GM18867 (cell line): ENCODE measurements around the gene HORMAD2.

Experiments
- ATAC-seq: cut with Tn5 transposase; IDR thresholded peaks from one replicate; pipeline ENCODE4 v1.9.1; 2021; ENCODE audit warnings: mild to moderate bottlenecking, moderate library complexity; ENCODE audit not compliant: unreplicated experiment

HORMAD2 gene

GRCh38 chr22:30079952-30080533 lies at the start of gene HORMAD2:
TSS of gene HORMAD2 (plus strand) at chr22:30080464. CDS start at chr22:30093953, 13,489 bp downstream.
- no peak for ATAC-seq

GRCh38 chr22:30031328-30031727 lies 48.9 kb upstream of the HORMAD2 start:
- no peak for ATAC-seq

GRCh38 chr22:30031764-30032455 lies 48.4 kb upstream of the HORMAD2 start:
- no peak for ATAC-seq

- ATAC-seq, result no peak
Measured at GRCh38 chr22:30033137-30033536, 47.1 kb upstream of the HORMAD2 start.

- no peak for ATAC-seq
Measured at GRCh38 chr22:30033901-30034300, 46.4 kb upstream of the HORMAD2 start.

GRCh38 chr22:30036656-30037055 lies 43.6 kb upstream of the HORMAD2 start:
- ATAC-seq, result no peak

- no peak for ATAC-seq
Measured at GRCh38 chr22:30038219-30038618, 42.0 kb upstream of the HORMAD2 start.

GRCh38 chr22:30040499-30041260 lies 39.6 kb upstream of the HORMAD2 start:
- no peak for ATAC-seq

GRCh38 chr22:30041475-30041874 lies 38.8 kb upstream of the HORMAD2 start:
- no peak for ATAC-seq

- ATAC-seq, result no peak
Measured at GRCh38 chr22:30041881-30042280, 38.4 kb upstream of the HORMAD2 start.

- ATAC-seq, result no peak
Measured at GRCh38 chr22:30043161-30043560, 37.1 kb upstream of the HORMAD2 start.

- no peak for ATAC-seq
Measured at GRCh38 chr22:30044369-30044768, 35.9 kb upstream of the HORMAD2 start.

GRCh38 chr22:30044881-30045493 lies 35.3 kb upstream of the HORMAD2 start:
- ATAC-seq, result no peak

- no peak for ATAC-seq
Measured at GRCh38 chr22:30045494-30045887, 34.8 kb upstream of the HORMAD2 start.

- ATAC-seq, result no peak
Measured at GRCh38 chr22:30045901-30046715, 34.2 kb upstream of the HORMAD2 start.

- no peak for ATAC-seq
Measured at GRCh38 chr22:30046716-30047363, 33.4 kb upstream of the HORMAD2 start.

- no peak for ATAC-seq
Measured at GRCh38 chr22:30047364-30047738, 32.9 kb upstream of the HORMAD2 start.

GRCh38 chr22:30048681-30049080 lies 31.6 kb upstream of the HORMAD2 start:
- ATAC-seq, result no peak

GRCh38 chr22:30054067-30054763 lies 26.0 kb upstream of the HORMAD2 start:
- no peak for ATAC-seq

GRCh38 chr22:30054764-30055069 lies 25.5 kb upstream of the HORMAD2 start:
- no peak for ATAC-seq
